Activated naive CD8-positive, alpha-beta T cell treated with anti-CD3 and anti-CD28 coated beads, Interleukin-2, amount 50 U/mL, for 16 hours (primary cell): ENCODE results near the gene TSTD2.

Source experiments
- DNase-seq: peaks from one replicate; pipeline ENCODE4 v3.0.0-alpha.2; 2020; ENCODE audit warnings: low read depth, low spot score

TSTD2 gene

DNA sequence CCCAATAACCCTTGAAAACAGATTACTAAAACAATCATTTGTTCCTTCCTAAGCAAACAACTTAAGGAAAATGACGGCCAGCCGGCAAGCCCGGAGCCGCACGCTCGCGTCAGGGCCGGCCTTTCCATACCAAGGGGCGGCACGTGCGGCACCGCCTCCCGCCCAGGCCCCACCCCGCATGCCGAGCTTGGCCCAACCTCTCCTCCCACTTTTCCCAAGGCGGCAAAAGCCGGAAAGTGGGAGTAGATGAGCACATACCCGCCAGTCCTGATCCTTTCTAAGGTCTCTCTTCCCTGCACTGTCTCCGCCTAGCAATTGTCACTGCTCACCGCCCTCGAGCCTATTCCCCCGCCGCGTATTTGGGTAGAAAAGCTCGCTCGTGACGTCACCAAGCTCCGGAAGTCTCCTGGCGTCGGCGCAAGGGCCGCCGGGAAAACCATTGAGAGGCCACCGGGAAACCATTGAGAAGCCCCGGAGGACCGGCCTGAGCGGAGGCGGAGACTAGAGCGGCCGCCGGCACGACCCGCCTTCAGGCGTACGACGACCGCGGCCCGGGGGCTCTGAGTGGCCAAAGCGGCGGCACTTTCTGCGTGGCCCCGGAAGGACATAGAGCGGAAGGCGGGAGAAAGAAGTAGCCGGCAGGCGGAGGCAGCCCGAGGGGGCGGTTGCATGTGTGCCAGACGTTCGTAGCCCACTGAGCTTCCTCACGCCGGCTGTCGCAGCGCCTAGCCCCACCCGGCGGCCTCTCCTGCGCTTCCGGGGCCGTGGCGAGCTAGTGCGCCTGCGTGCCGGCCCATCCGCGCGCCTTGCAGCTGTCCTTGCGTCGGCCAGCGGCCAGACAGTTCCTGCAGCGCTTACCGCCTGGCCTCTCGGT is at the start of gene TSTD2, which contains the start of gene NCBP1:
Gene TSTD2 (minus strand): TSS at position 384 of the 874 bp plus-strand sequence. CDS start 5,806 bp downstream, outside the sequence.
Gene NCBP1 (plus strand): TSS at position 837 of the 874 bp plus-strand sequence. CDS start 61 bp downstream, outside the sequence.
- peak; percentile 91 for DNase-seq

DNA sequence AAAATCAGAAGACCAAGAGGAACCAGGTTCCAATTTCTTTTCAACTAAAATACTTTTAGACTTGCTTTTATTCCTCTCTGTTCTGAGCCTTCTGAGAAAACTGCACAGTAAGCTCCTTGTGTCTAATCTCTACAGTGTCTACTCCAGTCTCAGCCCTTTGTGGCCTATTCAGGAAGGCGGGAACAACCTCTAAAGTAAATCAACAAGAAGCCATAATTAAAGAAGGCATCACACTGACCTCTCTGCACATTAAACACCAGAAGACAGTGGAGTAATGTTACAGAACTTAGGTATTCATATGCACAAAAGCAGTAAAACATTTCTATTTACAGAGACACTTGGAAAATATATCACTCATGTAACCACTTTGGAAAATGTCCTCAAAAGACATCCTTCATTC is 49.1 kb upstream of the TSTD2 start:
- no peak for DNase-seq

DNA sequence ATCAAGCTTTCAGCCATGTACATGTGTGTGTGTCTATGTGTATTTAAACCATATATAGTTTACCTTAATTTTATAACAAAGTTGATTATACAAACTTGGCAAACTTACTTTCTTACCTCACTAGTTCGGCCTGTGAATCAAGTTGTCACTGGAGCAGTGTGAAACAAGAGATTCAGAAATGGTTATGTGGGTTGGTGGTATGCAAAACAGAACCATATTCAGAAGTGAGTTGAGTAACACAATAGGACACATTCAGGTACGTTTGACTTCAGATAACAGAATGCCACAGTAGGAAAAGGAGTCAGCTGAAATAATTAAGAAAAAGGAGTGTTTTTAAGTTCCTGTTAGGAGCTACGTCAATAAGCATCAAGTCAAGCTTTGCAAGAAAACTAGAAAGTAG is 42.5 kb upstream of the TSTD2 start:
- DNase-seq, result no peak

DNA sequence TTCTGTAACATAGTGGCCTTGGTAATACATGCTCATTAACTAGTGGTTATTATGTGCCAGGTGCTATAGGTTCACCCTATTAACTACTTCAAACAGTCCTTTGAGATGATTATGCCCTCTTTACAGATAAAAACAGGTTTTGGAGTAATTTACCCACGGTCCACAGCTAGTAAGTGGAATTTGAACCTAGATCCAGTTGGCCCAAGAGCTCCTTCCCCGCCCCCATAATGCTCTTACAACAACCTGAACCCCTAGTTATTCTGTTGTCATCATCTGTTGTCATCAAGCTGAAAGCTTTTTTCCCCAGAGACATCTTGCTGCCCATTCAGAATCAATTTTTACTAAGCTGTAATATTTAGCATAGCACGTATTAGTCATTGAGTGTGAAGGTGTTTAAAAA is 40.8 kb upstream of the TSTD2 start:
- DNase-seq, result no peak

DNA sequence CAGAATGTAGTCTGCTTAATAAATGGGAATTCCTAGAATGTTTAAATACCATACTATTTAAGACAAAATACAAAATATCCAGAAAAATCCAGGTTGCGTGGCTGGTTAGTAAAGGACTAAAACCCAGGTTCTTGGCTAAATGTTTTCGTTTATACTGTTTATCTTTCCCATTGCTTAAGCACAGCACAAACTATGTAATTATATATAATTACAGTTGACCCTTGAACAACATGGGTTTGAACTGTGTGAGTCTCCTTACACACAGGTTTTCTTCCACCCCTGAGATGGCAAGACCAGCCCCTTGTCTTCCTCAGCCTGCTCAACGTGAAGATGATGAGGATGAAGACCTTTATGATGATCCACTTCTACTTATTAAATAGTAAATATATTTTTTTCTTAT is 39.2 kb upstream of the TSTD2 start:
- DNase-seq, result no peak

DNA sequence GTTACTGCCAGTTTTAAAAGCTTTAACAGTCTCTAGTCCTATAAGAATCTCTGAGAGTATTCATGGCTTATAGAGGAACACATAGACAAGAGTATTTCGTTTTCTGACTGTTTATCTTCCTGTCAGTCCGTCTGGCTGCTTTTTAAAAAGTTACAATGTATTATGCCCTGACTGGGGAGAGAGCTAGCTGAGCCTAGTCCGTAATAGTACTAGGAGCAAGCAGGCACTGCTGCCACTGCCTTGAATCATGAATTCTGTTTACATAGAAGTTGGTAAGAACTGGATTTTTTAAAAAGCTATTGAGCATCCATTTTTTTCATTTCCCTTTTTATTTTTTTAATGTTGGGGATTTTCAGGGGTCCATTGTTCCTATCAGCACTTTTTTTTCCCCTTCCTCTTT is 37.4 kb upstream of the TSTD2 start:
- DNase-seq, result no peak

DNA sequence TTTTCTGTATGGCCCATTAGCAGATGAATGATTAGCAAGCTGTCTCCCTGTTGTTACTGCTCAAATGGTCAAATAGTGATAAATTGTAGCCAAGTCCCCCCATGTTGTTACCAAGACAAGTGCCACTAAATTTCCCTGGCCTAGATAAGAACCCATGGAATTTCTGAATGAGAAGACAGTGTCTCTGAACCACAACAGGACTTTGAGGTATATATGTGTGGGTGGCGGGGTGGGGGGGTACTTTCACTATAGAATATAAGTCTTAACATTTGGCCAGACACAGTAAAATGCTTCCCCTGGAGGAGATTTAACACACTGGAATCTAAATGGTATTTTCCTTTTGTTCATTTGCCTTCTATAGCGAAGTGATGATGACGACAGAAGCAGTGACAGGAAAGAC is 35.3 kb upstream of the TSTD2 start:
- DNase-seq, result no peak

DNA sequence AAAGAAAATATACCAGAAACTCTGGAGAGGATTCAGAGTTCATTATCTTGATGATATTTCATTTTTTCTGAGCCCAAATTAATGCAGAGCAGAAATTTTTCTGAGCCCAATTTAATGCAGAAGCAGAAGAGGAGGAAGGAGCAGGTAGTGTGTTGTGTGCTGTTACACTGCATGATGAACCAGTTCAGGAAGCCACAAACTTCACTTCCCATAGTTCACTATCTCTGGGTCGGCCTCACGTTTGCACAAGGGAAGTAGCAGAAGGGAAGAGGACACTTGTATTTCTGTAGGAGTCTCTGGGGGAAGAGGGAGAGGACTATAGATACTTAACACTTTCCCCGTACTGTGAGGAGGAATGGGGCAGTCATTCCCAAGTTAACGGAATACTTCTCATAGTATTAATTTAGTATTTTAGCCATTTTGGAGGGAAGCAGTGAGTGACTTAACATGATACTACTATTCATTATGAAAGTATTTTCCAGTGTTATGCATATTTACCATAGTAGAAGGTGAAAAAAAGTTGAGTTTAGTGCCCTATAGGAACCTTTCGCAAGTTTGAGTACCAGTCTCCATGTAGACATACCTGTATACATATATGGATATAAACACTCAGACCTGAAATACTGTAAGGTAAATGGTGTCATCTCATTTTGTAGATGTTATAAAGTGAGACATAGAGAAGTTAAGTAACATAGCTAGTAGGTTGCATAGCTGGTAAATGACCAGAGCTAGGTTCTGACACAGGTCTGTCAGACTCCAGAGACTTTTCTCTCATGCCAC is 33.9 kb upstream of the TSTD2 start:
- no peak for DNase-seq

DNA sequence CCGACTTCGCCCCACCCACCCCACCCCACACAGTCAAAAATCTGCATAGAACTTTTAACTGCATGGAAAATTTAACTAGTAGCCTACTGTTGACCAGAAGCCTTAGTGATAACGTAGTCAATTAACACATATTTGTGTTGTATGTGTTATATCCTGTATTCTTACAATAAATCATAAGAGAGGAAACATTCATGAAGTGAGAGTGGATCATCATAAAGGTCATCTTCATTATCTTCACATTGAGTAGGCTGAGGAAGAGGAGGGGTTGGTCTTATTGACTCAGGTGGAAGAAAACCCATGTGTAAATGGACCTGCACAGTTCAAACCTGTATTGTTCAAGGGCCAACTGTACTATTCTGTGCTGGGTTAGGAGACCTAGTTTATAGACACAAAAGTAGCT is 32.6 kb upstream of the TSTD2 start:
- no peak for DNase-seq

DNA sequence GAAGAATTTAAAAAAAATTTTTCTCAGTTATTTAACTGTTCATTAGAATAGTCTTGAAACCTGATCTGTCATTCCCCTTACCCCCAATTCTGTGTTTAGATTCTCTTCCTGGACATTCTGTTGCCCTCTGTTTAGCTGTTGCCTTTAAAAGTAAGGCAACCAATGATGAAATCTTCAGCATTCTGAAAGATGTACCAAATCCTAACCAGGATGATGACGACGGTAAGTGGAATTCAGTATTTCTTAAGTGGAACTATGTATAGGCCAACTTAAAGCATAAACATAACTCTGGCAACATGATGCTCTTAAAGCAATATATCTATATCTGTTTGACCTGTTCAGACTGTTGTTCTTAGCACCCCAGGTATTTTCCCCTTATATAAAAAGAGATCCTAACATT is 27.7 kb upstream of the TSTD2 start:
- no peak for DNase-seq

DNA sequence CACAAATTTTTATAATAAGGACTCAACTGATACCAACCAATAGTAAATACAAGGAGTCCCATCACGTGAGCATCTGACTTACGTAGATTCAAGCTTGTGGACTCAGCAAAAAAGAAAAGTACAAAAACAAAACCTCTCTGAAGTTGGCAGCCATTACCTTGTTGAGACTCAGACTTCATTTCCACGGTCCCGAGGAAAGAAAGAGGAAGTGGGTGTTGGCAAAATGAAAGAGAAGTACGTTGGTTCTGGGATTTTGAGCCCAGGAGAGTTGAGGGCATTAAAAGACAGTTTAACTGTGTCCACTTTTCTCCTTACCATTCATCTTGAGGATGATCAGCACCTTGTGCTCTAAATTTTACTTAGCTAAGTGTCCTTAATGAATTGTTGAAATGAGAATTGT is 27.2 kb upstream of the TSTD2 start:
- DNase-seq, result no peak

DNA sequence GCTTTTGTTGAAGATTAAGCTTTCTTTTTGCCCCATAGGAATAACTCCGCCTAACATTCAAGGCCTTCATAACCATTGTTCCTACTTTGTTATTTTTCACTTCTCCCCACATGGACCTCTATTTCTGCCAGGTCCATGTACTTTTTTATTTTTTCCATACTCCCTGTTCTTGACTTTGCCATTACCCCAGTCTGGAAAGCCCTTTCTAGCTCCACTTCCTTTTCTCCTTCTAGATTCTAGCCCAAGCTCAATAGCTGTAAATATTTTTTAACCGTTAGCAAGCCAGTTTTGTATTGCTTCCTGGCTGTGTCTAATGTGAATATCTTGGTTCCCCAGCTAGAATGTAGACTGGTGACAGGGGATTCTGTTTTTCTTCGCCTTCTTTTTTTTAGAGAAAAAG is 26.6 kb upstream of the TSTD2 start:
- no peak for DNase-seq

DNA sequence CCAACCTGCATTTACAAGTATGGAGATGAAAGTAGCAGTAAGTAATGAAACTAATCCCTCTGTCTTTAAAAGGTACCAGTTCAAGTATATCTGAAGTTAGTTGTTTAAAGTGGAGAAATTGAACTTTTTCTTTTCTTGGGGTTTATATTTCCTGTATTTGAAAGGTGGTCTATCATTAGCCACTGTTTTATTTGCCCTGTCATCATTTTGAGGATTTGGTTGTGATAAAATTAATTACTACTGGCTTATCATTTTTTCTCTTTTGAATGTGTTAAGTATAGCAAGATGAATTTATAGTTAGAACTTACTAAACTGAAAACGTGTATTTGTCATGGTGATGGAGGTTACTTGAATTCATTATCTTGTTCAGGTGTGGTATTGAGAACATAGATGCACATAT is 25.5 kb upstream of the TSTD2 start:
- no peak for DNase-seq

DNA sequence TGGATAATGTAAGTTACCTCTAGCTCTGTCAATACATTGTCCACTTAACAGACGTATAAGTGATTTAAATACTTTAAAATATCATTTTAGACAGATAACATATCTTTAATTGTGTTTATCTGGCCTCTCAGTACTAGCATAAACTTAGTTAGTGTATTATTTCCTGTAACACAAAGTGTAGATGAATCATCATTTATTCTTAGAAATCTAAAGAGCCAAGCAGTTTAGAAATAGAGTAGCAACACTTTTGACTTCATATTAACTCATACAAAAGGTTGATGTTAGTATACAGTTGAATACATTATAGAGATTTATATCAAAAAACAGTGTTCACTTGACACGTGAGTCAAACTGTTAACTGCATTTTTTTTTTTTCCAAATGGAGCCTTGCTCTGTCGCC is 18.5 kb upstream of the TSTD2 start:
- no peak for DNase-seq

DNA sequence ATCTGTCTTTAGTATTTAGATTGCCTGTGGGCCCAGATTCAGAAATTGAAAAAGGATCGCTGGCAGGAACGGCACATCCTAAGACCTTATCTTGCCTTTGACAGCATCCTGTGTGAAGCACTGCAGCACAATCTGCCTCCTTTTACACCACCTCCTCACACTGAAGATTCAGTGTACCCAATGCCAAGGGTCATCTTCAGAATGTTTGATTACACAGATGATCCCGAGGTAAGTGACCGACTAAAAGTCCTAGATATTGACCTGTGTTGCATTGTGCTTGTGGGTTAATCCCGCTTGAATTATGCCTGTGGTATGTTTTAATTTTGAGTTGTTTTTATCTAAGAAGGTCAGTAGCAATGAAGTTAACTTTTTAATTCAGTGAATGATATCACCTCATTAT is 14.8 kb upstream of the TSTD2 start:
- no peak for DNase-seq

DNA sequence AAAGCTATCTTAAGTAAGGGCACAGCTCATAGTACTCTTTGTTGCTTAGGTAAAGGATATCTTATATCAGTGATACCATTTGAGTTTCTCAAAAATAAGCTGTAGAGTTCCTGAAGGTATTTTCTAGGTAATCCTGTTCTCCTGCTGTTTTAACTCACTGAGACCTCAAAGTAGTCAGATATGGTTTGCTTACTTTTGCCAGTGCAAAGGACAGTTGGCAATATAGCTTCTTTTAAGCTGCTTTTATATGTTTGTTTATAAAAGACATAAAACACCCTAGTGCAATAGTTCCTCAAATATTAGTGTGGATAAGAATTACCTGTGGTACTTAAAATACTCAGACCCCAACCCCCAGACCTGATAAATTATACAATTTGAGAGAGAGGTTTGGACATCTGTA is 12.6 kb upstream of the TSTD2 start:
- no peak for DNase-seq

DNA sequence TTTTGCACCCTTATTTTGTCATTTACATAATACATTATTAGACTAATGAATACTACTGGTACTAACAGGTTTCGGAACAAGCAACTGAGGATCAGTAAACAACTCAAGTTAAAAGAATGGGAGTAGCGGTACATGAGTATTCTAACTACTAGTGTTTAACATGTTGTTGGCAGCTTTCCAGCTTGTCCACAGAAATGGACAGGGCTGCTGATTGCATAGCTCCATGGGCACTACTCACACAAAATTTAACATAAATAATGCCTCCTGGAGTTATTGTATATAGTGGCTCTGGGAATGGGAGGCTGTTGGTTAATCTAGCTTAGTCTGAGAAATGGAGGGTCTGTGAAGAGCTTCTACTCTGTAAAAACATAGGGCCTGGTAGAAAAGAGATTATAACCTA is 7.2 kb upstream of the TSTD2 start:
- no peak for DNase-seq

DNA sequence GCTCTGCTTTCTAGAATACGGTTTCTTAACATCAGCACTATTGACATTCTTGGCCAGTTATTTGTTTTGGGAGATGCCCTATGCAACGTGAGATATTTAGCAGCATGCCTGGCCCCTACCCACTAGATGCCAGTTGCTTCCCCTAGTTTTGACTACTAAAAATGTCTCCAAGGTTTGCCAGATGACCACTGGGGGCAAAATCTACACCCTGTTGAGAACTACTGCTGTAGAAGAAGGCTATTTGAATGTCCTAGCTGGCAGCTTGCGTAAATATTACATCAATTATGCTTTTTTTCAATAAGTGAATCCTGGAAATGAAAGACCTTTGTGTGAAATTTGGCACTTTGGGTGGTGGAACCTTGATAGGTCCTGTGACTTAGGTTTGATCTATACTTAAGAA is 5.5 kb upstream of the TSTD2 start:
- no peak for DNase-seq

DNA sequence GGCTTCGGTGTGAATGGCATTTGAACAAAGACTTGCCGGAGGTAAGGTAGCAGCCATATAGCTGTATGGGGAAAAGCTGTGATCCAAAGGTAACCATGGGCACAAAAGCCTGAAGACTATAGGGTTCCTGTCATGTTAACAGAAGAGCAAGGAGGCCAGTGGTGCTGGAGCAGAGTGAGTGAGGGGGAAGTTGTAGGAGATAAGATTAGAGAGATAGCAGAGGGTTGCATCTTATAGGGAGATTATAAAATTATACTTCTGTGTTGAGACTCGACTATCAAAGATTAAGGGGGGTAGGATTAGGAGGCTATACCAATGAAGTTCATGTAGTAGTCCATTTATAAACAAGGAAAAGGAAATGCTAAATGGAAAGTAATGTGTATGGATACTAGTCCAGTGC is 3.7 kb upstream of the TSTD2 start:
- DNase-seq, result no peak

DNA sequence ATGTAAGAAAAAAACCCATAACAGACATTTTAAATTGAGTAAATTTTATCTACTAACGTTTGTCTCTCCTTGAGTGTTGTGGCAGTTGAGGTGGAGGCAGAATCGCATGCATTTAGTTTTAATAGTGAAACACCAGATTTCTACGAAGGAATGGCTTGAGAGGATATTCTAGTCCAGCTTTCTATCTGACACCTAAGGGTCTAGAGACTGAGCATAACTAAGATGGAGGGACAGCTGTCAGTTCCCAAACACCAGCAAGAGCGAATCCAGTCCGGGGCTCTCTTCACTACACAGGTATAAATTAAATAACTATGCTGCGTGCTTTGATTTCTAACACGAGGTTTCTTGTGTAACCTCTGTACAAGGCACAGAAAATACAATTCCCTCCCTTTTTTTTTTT is 1.9 kb upstream of the TSTD2 start:
- DNase-seq, result no peak

DNA sequence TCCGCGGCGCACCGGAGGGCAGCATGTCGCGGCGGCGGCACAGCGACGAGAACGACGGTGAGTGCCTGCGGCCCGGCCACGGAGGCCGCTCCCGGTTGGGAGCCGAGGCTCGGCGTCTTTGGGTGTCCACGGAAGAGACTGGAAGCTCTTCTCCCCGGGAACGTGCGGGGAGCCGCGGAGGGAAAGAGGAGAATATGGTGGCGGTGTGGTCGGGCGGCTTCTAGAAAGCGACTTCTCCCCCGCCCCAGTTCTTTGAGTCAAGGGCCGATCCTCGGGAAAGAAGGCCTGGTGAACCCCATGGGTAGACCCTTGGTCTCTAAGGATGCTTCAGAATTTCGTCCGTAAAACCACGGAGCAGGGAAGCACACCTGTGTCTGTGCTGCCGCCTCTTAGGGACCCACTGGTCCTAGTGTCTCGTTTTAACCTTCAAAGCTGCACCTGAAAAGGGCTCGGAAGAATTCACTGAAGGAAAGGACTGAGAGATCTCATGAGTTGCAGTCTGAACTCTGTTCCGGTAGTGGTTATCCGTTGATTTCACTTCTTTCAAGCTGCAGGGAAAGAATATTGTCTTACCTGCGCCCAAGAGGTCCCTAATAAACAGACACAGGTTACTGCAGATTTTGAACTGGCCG is 807 bp upstream of the TSTD2 start:
- DNase-seq, result no peak

DNA sequence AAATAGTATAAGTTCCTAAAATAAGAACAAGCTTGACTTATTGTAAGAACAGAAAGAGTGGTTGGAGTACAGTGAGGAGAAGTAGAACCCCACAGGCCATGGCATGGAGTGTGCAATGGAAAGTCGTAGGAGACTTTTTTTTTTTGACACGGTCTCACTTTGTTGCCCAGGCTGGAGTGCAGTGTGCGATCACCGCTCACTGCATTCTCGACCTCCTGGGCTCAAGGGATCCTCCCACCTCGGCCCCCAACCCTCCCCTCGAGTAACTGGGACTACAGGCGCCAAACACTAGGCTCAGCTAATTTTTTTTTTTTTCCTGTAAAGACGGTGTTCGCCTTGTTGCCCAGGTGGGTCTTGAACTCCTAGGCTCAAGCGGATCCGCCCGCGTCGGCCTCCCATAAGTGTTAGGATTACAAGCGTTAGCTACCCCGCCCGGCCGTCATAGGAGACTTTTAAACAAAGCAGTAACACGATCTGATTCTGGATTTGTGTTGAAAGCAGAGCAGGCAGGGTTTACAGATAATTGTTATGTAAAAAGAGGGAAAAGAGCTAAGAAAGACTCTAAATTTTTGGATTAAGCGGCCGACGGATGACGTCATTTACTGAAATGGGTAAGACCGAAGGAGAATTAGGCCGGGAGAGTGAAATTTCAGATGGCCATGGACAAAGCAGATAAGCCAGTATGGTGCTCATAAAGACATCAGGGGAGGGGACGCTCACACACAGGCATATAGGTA is 752 bp downstream of the TSTD2 start:
- DNase-seq, result no peak
